ES-I3 (cell line): ENCODE measurements around the gene ACVR1B.

ENCODE experiments used
- H3K36me3 ChIP-seq: 2 replicates; pipeline ENCODE4 v1.6.1; 2013; ENCODE audit warnings: mild to moderate bottlenecking, low read length, control low read depth, moderate library complexity; ENCODE audit not compliant: insufficient read depth
- H3K4me1 ChIP-seq: 2 replicates; pipeline ENCODE4 v1.6.1; 2013; ENCODE audit warnings: mild to moderate bottlenecking, control low read depth, low read length; ENCODE audit not compliant: insufficient read depth
- H3K9ac ChIP-seq: 2 replicates; pipeline ENCODE4 v1.6.1; 2013; ENCODE audit warnings: low read depth, mild to moderate bottlenecking, low read length, moderate library complexity
- H3K9me3 ChIP-seq: 2 replicates; pipeline ENCODE4 v1.6.1; 2013; ENCODE audit warnings: mild to moderate bottlenecking, low read length, moderate library complexity; ENCODE audit not compliant: control insufficient read depth, insufficient read depth

Gene ACVR1B

DNA sequence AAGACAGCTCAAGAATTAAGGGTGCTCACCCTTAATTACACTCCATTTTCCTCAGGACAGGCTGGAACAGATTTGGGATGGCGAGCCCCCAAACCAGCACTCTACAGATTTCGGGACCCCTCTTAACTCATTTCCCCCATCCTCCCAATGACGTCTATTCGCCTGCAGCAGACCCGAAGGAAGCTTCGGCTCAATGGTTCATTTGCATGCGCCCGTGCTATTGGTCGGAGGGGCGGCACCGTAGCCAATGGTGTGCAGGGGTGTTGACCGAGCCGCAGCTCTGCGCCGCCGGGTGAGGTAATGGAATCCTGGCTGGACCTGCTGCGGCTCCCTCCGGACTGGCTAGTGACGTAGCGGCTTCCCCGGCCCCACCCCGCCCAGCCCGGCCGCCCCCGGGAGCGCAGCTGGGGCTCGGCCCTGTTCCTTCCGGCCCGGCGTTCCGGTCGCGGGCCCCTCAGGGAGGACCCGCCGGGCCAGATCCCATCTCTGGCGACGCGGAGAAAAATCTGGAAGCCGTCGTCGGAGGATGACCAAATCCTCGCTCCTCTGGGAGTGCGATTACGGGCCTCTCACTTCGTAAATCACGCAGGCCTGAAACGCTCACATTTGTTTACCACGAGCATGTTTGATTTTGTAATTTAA, 81.4 kb downstream of the ACVR1B start:
- peak overlapping the region; percentile 77 for H3K9ac ChIP-seq
- H3K36me3 ChIP-seq: no peaks in the 10 kb centered on the region
- peaks cover 8% of the 10 kb centered on the region for H3K4me1 ChIP-seq
- no peaks in the 10 kb centered on the region for H3K9me3 ChIP-seq

DNA sequence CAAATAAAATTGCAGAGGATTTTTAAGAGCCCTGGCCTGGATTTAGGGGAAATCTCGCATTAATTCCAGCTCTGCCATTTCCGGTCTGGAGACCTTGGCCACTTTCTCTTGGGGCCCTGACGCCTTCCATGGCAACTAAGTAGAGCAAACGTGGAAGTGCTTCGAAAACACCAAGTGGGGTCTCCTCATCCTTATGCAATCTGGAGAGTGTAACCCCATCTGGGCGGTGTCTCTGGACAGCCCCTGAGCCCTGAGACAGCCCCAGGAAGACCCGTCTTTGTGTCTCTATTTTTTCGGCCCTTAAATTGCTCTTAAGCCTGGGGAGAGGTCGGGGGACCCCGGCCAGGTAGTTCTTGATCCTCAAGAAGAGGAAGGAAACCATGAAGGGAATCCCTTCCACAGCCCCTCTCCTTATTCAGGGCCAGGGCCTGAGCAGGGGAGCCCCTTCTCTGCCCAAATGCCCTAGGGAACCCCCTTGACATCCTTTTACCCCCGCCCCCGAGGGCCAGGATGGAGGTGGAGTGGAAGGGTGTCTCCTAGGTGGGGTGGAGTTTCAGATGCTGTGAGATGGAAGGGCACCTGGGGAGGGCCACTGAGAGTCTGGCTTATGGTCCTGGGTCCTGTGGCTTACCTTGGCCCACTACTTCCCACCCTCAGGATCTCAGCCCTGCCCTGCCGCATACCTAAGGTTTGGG, 82.1 kb downstream of the ACVR1B start:
- Histone ChIP-seq H3K9ac (peak overlapping the region; percentile 77), H3K4me1 (peaks cover 8% of the 10 kb centered on the region), H3K36me3 (no peaks in the 10 kb centered on the region), H3K9me3 (no peaks in the 10 kb centered on the region)

DNA sequence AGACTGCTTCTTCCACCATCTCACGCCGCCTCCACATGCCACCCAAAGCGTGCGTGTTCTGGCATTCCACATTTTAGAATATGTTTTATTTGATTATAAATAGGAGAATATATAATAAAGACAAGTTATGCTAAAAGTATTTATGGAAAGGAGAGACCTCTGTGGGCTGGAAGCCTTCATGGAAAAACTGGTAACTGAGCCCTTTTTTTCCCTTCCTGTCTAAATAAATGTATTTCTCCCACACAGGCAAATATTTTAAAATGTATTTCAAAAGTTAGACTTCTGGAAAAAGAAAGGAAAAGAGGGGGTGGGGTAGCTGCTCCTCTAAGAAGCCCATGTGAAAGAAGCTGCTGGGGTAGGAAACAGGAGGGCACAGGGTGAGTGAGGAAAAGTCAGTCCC, 83.7 kb downstream of the ACVR1B start:
- Histone ChIP-seq H3K9ac (no peak overlapping the region), H3K36me3 (no peaks in the 10 kb centered on the region), H3K9me3 (no peaks in the 10 kb centered on the region), H3K4me1 (peaks cover 8% of the 10 kb centered on the region)

DNA sequence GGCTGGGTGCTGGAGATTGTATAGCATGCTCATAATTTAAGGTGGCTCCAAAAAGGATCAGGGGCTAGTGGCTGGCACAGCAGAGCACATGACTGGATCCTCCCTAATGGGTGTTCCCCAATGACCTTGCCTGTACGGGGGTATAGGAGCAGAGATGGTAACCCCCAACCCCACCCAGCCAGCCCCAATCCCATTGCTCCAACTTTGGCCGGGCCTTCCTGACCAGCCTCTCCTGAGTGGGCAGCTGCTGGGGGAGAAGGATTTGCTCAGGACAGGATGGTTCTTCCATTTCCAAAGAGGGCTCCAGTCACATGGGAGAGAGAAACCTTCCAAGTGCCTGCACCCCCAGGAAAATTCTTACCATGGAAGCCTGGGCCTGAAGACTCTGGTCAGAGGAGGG, 84.4 kb downstream of the ACVR1B start:
- peaks cover 8% of the 10 kb centered on the region for H3K4me1 ChIP-seq
- H3K9me3 ChIP-seq: no peaks in the 10 kb centered on the region
- H3K9ac ChIP-seq: no peak overlapping the region
- no peaks in the 10 kb centered on the region for H3K36me3 ChIP-seq

DNA sequence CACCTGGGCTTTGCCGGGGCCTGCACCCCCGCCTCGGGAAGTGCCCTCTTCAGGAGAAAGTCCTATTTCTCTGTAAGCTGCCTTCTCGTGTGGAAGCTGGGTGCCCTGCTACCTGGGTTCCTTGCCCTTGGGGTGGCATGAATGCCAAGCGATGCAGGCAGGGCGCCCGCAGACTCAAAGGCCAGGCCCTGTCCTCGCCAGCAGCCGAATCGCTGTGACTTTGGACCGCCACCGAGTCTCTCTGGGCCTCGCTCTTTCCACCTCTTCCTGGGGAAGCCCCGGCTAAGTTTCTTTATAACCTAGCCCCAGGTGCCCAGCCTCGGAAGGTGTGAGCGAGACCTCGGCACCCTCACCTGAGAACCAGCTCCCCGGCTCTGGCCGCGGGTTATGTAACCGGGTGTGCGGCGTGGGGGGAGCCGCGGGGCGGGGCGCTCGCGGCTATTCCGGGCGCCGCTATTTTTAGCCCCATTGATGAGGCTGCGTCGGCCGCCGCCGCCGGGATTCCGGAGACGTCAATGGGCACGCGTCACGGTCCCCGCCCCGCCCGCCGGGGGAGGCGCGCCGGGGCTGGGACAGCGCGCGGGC, 85.2 kb downstream of the ACVR1B start:
- peaks cover 13% of the 10 kb centered on the region for H3K4me1 ChIP-seq
- H3K9me3 ChIP-seq: no peaks in the 10 kb centered on the region
- no peaks in the 10 kb centered on the region for H3K36me3 ChIP-seq
- peak overlapping the region; percentile 60; the same call in 1 of the 2 replicates for H3K9ac ChIP-seq

DNA sequence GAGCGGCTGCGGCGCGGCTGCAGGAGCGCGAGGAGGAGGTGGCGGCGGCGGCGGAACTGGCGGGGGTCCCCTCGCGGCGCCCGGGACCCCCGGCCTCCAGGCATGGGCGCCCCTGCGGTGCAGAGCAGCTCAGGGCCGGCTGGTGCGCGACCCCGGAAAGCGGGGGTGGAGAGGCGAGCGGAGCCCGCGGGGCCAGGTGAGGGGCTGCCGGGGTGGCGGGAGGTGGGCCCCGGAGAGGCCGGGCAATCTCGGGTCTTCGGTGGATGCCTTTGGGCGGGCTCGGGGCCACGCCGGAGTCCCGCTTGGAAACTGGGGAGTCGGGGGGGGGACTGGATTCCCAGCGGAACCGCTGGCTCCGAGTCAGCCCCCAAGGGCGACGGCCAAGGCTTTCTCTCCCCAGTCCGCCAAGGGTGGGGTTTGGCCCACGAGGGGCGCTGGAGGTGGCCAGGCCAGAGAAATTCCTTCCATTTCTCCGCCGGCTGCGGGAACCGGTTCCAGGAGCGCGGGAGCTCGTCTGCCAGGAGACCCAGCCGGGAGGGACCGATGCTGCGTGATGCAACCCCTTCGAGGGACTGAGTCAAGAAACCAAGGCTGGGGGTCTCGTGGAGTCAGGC, 85.9 kb downstream of the ACVR1B start:
- H3K9ac ChIP-seq: peak overlapping the region; percentile 79
- peaks cover 12% of the 10 kb centered on the region for H3K4me1 ChIP-seq
- H3K36me3 ChIP-seq: no peaks in the 10 kb centered on the region
- H3K9me3 ChIP-seq: no peaks in the 10 kb centered on the region

DNA sequence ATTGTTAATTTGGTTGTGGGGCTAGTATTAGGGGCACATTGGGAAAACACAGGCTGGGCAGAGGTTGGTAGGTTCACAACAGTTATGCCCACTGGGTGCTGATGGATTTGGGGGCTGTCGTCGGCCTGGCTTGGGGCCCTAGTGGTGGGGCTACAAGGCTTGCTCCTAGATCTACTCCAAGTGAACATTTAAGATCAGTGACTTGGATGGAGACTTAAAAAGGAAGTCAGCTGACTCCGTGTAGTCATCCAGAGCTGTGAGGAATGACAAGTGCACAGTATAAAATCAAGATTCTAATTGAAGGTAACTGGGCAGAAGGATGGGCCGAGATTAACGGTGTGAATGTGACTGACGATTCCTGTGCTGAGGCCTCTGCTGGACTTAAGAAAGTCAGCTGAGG, 86.9 kb downstream of the ACVR1B start:
- H3K9me3 ChIP-seq: no peaks in the 10 kb centered on the region
- no peaks in the 10 kb centered on the region; the same call in 1 of the 2 replicates for H3K36me3 ChIP-seq
- no peak overlapping the region for H3K9ac ChIP-seq
- peaks cover 10% of the 10 kb centered on the region for H3K4me1 ChIP-seq

DNA sequence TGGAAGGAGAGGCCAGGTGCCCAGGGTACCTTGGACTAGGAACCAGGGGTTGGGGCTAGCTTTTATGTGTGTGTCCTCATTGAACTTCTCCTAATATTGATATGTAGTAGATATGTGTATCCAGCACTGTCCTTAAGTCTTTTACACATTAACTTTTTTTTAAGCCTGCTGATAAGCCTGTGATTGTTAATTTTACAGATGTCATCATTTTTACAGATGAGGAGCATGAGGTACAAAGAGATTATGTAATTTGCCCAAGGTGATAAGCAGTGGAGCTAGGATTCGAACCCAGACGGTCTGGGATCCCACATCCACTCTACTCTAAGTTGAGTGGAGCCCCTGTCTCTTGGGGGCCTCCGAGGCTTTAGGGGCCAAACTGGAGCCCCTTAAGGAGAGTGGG, 89.5 kb downstream of the ACVR1B start:
- Histone ChIP-seq H3K9ac (no peak overlapping the region), H3K36me3 (no peaks in the 10 kb centered on the region; the same call in 1 of the 2 replicates), H3K9me3 (no peaks in the 10 kb centered on the region), H3K4me1 (peaks cover 9% of the 10 kb centered on the region)

DNA sequence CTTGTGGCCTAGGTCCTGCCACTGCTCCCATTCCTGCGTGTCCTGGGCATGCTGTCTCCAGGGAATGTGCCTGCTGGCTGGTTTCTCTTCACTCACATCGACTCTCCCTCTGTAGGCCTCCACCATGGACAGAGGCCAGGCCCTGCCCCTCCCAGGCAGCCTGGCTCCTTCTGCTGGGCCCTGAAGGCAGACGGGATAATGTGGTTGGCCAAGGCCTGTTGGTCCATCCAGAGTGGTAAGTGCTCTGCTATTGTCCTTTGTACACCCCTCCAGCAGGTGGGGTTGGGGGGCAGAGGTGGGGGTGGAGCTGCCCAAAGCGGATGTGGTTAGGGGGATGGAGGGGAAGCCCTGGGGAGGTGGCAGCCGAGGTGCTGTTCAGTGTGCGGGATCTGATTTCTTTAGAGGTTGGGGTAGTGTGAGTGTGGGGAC, 90.2 kb downstream of the ACVR1B start:
- Histone ChIP-seq H3K4me1 (peaks cover 5% of the 10 kb centered on the region; the same call in 1 of the 2 replicates), H3K36me3 (no peaks in the 10 kb centered on the region; the same call in 1 of the 2 replicates), H3K9me3 (no peaks in the 10 kb centered on the region), H3K9ac (no peak overlapping the region)

DNA sequence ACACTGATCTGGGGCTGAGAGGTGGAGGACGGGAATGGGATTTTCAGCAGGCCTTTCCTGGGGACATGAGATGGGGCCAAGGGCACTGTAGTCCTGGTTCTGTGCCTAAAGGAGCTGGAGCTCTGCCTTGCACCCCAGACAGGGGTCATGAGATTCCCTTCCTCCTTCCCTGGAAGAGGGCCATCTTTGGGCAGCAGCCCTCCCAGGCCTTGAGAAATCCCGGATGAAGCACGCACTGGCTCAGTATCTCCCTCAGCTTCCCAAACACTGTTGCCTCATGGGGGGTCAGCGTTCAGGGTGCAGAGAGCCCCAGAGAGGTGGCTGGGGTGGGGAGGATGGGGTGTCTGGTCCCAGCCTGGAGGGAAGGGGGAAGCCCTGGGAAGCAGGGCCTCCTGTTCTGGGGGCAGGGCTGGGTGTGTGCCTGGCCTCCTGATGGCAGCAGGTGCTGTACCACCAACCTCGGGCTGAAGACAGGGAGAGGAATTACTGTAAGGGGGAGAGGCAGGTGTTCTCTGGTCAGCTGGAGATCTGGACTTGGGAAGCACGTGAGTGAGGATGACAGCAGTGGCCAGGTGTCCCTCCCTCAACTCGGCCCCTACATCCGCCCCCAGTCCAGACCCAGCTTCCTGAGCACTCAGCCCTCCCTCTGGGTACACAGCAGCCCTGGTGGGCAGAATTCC, 91.3 kb downstream of the ACVR1B start:
- no peaks in the 10 kb centered on the region for H3K9me3 ChIP-seq
- H3K9ac ChIP-seq: no peak overlapping the region
- H3K4me1 ChIP-seq: peaks cover 5% of the 10 kb centered on the region; the same call in 1 of the 2 replicates
- H3K36me3 ChIP-seq: no peaks in the 10 kb centered on the region; the same call in 1 of the 2 replicates

DNA sequence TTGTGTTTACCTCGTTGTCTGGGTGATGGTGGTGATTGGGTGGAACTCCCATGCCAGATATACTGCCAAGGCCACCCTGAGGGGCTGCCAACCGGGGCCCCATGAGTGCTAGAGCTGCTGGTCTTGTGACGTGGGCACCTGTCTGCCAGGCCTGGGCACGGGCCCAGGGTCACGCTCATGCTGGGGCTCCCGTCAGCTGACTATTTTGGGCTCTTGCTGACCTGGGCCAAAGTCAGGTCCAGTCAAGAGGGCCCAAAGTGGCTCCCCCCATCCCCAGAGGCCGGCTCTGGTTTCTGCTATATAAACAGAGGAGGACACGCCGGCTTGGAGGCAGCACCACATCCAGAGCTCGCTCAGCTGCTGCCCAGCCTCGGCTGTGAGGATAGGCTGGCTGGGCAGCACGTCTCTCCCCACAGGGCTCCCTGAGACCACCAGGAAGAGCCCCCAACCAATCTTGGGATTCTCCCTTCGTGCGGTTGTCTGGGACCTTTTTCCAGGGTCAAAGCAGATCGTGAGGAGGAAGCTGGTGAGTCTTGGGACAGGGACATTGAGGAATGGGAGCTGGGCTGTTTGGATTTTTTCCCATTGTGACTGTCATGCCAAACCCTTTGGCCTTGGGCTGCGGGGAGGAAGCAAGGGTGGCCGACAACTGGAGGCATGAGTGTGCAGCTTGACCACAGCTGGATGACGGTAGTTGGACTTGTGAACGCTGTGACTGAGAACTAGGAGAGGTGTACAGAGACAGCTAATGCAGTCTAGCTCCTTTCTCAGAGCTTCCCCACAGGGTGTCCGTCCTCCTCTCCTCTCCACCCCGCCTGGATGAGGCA, 92.1 kb downstream of the ACVR1B start:
- Histone ChIP-seq H3K4me1 (peaks cover 5% of the 10 kb centered on the region; the same call in 1 of the 2 replicates), H3K9me3 (no peaks in the 10 kb centered on the region), H3K9ac (no peak overlapping the region), H3K36me3 (no peaks in the 10 kb centered on the region; the same call in 1 of the 2 replicates)

DNA sequence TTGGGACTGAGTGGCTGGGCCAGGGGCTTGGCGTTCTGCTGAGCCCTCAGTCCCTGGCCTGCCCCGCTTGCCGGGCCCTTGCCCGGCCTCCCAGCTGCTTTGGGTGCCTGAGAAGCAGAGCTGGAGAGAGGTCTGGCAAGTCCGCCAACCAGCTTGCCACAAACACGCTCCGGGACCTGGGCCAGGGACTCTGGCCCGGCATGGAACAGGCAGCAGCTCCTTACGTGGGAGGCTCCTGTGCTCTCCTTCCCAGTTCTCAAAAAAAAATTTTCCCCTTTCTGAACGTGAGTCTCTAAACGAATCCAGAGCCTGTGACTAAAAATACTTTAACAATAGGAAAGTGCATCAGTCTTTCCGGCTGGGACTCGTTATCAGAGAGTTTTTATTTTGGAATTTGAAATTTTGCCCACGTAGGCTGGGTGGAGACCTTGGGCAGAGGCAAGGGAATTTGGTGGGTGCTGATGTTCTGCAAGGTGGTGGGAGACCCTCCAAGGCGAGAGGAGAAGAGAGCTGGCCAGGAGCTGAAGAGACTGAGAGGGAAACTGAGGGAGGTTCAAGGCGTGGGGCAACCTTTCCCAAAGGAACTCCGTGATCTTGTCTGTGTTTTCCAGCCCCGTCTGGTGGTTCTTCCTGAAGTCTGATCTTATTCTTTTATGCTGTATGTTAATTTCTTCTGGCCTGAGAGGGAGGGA, 92.9 kb downstream of the ACVR1B start:
- no peaks in the 10 kb centered on the region for H3K9me3 ChIP-seq
- no peak overlapping the region for H3K9ac ChIP-seq
- no peaks in the 10 kb centered on the region; the same call in 1 of the 2 replicates for H3K36me3 ChIP-seq
- H3K4me1 ChIP-seq: peaks cover 5% of the 10 kb centered on the region; the same call in 1 of the 2 replicates

DNA sequence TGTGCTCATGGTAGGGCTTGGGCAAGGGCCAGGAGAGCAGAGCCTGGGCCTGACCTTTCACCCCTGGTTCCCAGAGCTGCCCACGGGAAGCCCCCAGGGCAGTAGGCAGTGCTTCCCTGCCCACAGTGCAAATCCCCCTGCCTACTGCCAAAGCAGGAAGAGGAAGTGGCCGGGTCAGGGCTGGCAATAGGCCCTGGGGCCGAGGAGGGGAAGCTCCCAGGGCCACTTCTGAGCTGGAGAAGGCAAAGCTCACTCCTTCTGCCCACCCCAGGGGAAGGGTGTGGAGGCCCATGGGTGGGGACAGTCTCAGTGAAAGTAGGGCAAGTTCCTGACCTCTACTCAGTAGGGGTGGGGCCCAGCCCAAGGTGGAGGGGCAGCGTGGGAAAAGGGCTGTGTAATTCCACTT, 94.3 kb downstream of the ACVR1B start:
- Histone ChIP-seq H3K9ac (no peak overlapping the region), H3K4me1 (peaks cover 10% of the 10 kb centered on the region), H3K36me3 (no peaks in the 10 kb centered on the region; the same call in 1 of the 2 replicates), H3K9me3 (no peaks in the 10 kb centered on the region)
